ENCODE results near the gene HTR4. TPM values are rescaled to one million over a fixed set of nuclear protein-coding genes. Genes with fewer than 3 reads are reported as not detected.

The HTR4 gene
- total RNA-seq, 1 donor from 2014 or later, result not detected

GRCh38 chr5:148659641-148660345 is 5.5 kb upstream of the HTR4 start:
- no peak for ATAC-seq

GRCh38 chr5:148653291-148653835 is 964 bp downstream of the HTR4 start:
- ATAC-seq (peak in 1 of 2 donors; percentile 22), DNase-seq (no peak)
- H3K4me3 ChIP-seq, result no peak overlapping the region
- H3K36me3 ChIP-seq, result no peaks in the 10 kb centered on the region
- H3K27me3 ChIP-seq (ENCODE audit: low read depth), result peaks cover 41% of the 10 kb centered on the region
- H3K27ac ChIP-seq, result no peak overlapping the region
- H3K9me3 ChIP-seq, result no peaks in the 10 kb centered on the region
- peaks cover 5% of the 10 kb centered on the region for H3K4me1 ChIP-seq
- intact Hi-C loops (cut with DNase I), result no loop called here
- no peak for TF ChIP-seq CTCF (IDR thresholded peaks at IDR 0.05)

More at GRCh38 chr5:148659641-148660345, 5.5 kb upstream of the HTR4 start:
- peaks cover 12% of the 10 kb centered on the region for H3K27me3 ChIP-seq (ENCODE audit: low read depth)
- H3K27ac ChIP-seq, result no peak overlapping the region
- TF ChIP-seq CTCF (IDR thresholded peaks at IDR 0.05), result no peak
- no peaks in the 10 kb centered on the region for H3K4me1 ChIP-seq
- H3K36me3 ChIP-seq, result no peaks in the 10 kb centered on the region
- no peak overlapping the region for H3K4me3 ChIP-seq
- intact Hi-C loops (cut with DNase I), result no loop called here
- no peaks in the 10 kb centered on the region for H3K9me3 ChIP-seq
- DNase-seq, result no peak

GRCh38 chr5:148651528-148651927 is 2.8 kb downstream of the HTR4 start:
- ATAC-seq (no peak), DNase-seq (no peak)
- no peaks in the 10 kb centered on the region for H3K9me3 ChIP-seq
- H3K4me1 ChIP-seq, result peaks cover 5% of the 10 kb centered on the region
- no peak for TF ChIP-seq CTCF (IDR thresholded peaks at IDR 0.05)
- no peak overlapping the region for H3K4me3 ChIP-seq
- no peak overlapping the region for H3K27ac ChIP-seq
- H3K36me3 ChIP-seq, result no peaks in the 10 kb centered on the region
- H3K27me3 ChIP-seq (ENCODE audit: low read depth), result peaks cover 40% of the 10 kb centered on the region
- intact Hi-C loops (cut with DNase I), result no loop called here

GRCh38 chr5:148645527-148645926 is 8.8 kb downstream of the HTR4 start:
- no peak for TF ChIP-seq CTCF (IDR thresholded peaks at IDR 0.05)
- ATAC-seq (no peak), DNase-seq (no peak)
- H3K36me3 ChIP-seq, result no peaks in the 10 kb centered on the region
- H3K4me3 ChIP-seq, result no peak overlapping the region
- H3K4me1 ChIP-seq, result no peaks in the 10 kb centered on the region
- no peak overlapping the region for H3K27ac ChIP-seq
- H3K27me3 ChIP-seq (ENCODE audit: low read depth), result peaks cover 7% of the 10 kb centered on the region
- intact Hi-C loops (cut with DNase I), result no loop called here
- H3K9me3 ChIP-seq, result no peaks in the 10 kb centered on the region

GRCh38 chr5:148641735-148642134 is 12.6 kb downstream of the HTR4 start:
- intact Hi-C loops (cut with DNase I), result no loop called here
- no peak for DNase-seq

More at GRCh38 chr5:148641735-148642134, 12.6 kb downstream of the HTR4 start:
- Histone ChIP-seq H3K27me3 (ENCODE audit: low read depth) (no peaks in the 10 kb centered on the region), H3K4me1 (no peaks in the 10 kb centered on the region), H3K27ac (no peak overlapping the region), H3K9me3 (no peaks in the 10 kb centered on the region), H3K4me3 (no peak overlapping the region), H3K36me3 (no peaks in the 10 kb centered on the region)
- TF ChIP-seq CTCF (IDR thresholded peaks at IDR 0.05), result no peak
- ATAC-seq, result no peak
